ENCODE results near the gene NEDD9. TPM values are rescaled to one million over a fixed set of nuclear protein-coding genes. Genes with fewer than 3 reads are reported as not detected.

NEDD9 gene
- total RNA-seq, 1 experiment from 2014 or later = 1.2 TPM

- DNase-seq (ENCODE audit: low spot score) = no peak
Observed at GRCh38 chr6:11235062-11235461, 2.6 kb upstream of the NEDD9 start.

- no peak for DNase-seq (ENCODE audit: low spot score)
Observed at GRCh38 chr6:11233673-11234573, 1.5 kb upstream of the NEDD9 start.

GRCh38 chr6:11232770-11233626 lies 530 bp upstream of the NEDD9 start:
- no peak for DNase-seq (ENCODE audit: low spot score)

- no peak for DNase-seq (ENCODE audit: low spot score)
Observed at GRCh38 chr6:11231564-11232192, 790 bp downstream of the NEDD9 start.

DNA sequence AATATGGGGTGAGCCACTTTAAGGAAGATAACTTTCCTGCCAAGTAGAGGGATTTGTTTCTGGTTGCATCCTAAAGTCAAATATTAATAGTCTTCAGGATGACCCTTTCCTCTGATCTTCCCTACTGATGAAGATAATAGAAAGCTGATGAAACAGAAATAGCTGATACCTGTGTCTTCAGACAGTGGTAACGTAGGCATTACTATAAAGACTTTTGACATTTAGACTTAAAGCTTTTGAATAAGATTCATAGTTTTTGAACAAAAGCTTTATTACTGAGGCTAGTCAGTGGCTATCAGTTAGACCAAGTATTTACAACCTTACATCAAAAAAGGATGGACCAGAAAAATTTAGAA lies 1.4 kb downstream of the NEDD9 start:
- no peak for DNase-seq (ENCODE audit: low spot score)

DNA sequence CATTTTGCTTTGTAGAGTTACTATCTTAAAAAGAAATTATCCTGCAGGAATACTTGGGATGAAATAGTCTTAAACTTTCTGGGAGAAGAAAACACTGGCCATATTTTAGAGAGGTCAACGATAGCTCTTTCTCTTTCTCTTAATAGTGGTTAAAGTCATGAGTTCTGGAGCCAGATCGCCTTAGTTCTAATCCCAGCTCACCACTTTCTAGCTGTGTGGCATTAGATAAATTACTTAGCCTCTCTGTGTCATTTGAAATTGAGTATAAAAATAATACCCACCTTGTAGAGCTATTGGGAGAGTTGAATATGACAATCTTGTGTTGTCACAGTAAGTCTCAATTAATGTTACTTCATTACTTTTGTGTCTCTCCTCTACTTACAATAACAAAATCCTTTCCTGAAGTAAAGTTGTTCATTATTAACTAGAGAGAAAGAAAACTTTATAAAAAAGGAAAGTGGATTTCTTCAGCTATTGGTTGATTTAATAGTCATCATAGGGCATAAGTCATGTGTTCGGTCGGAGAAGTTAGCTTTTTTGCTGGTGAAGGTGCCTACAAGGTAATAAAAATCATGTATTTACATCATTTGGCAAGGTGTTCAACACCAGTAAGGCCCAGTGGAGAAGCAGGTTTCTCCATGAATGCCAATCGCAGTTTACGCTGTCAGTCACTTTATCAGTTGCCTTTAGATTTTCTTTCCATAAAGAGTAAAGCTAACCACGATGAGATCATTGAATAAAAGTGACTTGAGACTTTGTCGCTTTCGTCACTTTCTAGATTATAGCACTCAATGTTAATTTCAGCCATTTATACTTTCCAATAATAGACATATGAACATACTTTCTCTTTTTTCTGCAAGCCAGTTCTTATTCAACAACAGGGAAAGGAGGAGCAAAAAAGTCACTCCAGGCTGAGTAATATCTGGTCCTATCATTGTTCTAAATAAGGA lies 2.0 kb downstream of the NEDD9 start:
- no peak for DNase-seq (ENCODE audit: low spot score)

DNA sequence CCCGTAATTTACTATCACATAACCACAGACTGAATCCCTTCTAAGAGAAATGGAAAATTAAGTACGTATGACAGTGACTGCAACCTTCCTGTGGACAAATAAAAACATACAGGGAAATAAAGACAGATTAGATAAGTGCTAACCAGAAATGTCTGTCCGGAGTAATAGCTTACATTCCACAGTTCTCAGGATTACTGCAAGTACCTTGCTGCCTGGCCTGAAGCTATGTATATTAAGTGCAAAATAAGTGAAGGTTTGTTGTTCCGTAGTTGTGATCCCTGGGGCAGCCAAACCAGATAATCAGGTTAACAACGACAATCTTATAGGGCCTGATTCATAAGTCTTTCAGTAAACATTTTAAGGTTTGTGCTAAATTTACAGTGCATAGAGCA lies 2.8 kb downstream of the NEDD9 start:
- DNase-seq (ENCODE audit: low spot score) = no peak

DNA sequence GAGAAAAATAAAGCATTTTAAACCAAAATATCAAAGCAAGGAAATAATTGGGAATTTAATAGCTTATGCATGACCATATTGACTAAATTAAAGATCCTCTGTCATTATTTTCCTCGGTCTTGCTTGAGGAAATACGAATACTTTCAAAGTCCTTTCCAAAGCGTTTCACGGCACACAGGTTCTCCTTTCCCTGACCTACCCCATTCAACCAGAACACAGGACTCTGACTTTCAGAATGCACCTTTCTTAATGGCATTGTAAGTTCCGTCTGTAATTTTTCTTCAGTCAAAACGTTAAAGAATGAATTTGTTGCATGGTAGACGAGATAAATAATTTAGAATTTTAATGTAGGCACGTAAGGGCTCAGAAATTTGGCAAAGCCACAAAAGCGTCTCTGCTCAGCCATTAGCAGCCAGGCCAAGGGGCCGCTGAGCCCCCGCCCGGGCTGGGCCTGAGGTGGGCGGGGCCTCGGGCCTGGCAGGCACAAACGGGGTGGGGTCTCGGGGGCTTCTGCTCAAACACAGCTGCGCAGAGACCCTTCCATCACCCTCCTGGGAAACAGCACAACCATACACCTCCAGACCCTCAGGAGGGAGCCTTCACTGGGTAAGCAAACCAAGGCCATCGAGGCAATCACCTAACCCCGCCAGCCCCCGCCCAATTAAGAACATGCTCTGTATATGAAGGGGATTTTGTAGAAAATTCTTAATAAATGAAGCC lies 3.4 kb downstream of the NEDD9 start:
- no peak for DNase-seq (ENCODE audit: low spot score)

DNA sequence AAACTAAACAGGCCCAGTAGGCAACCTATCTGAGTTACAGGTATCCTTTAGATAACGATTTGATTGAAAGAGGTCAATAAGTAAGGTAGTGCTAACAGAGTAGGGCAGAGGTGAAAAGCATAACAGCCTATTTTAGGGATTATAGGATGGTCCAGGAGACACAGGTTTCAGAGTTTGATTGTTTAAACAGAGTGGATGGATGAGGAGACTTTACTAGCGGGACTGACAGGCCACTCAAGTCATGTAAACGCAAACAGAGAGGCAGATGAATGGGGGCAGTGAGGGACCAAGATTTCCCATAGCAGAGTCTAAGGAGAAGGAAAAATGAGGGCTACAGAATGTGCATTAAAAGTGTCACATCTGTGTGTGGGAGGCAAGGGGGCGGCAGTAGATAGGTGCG lies 4.8 kb downstream of the NEDD9 start:
- DNase-seq (ENCODE audit: low spot score) = no peak

DNA sequence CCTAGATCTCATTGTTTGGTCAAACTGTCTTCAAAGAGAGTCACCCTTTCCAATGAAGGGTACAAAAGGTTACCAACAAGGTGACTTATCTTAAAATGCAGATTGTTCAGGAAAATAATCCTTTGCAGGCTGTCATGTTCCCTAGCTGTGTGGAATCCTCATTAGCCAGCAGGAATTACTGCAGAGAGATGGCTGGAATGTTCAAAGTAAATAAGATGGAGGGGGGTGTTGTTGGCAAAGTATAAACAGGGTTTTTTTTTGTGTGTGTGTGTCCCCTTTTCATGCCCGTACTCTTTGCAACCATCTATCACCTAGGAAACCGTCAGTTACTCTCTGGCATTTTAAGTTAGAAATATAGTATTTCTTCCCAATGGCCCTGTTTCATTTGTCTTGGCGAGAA lies 6.5 kb downstream of the NEDD9 start:
- DNase-seq (ENCODE audit: low spot score) = no peak

- no peak for DNase-seq (ENCODE audit: low spot score)
Observed at GRCh38 chr6:11224966-11225463, 7.5 kb downstream of the NEDD9 start.

GRCh38 chr6:11224252-11224965 lies 8.1 kb downstream of the NEDD9 start:
- DNase-seq (ENCODE audit: low spot score) = no peak

GRCh38 chr6:11223286-11223864 lies 9.1 kb downstream of the NEDD9 start:
- DNase-seq (ENCODE audit: low spot score) = no peak

DNA sequence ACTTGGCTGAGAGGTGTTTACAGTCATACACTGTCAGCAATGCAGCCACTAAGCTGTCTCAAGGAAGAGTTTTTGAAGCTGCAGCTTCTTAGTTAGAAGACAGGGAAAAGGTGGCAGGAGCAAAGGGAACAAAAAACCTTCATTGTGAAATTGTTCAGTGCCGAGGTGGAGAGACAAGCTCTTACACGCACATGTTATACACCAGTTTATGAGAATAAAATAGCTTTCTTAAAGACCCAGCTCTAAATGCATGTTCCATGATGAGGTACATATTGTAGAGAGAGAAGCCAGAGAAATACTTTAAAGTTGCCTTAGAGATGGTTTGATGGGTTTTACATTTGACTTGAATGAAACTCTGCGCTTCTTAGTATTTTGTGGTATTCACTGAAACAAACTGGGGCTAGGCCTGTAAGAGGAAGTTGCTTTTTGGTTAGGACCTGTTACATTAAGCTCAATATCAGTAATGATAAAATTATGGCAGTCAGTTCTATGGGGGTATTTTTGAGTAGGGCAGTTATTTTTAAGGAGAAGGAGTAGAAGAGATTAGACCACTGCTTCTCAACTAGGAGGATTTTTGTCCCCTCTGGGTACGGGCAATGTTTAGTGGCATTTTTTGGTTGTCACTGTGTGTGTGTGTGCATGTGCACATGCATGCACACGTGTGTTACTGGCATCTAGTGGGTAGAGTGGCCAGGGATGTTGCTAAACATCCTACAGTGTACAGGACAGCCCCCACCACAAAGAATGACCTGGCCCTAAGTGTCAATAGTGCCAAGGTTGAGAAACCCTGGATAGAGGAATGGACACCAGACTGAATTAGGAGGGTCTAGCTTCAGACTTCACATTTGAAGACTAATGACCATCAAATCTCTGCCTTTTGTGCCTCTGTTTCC lies 9.8 kb downstream of the NEDD9 start:
- DNase-seq (ENCODE audit: low spot score) = no peak

DNA sequence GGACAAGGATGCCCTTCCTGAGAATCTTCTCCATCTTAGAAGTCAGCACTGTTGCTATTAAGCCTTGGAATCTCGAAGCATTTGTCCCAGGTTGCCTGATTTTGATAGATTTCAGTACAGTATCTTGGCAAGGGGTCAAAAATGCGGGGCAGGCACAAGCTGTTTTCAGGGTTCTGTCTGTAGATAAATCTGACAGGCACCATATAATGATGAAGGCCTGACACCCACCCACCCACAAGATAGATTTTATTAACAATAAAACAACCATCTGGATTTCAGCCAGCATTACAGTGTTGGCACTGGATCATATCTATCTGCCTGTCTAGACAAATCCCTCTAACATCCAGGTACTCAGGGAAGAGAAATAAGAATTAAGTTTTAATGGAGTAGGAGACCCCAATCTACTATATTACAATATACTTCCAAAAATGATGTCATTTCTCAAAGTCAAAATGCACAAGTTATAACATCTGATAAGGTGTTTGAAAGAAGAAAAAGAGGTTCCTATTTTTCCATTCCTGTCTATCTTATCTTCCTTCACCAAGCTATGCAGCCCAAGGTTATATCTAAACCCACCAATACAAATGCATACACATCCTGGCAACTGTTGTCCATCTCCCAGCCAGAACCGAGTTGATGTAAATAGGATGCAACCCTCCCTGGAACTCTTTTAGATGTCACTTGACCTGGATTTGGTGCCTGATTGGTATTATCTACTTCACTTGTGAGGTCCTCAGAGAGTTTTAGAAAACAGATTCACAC lies 10.7 kb downstream of the NEDD9 start:
- no peak for DNase-seq (ENCODE audit: low spot score)

DNA sequence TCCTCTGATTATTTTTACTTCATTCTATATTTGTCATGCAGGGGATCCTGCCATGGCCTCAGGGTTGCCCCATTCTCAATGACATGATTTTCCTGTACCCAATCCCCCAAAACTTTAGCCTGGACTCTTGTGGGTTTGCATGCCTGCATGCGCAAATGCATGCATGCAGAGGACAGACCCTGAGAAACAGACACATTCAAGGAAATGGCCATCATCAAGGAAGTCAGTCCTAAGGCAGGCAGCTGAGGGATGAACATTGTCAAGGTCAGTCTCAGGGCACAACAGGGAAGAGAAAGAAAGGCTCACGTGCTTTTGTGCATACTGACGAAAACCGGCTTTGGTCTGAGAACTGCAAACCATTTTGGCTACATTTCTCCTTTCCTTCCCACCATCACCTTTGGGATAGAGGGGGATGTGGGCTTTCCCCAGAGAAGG lies 13.1 kb downstream of the NEDD9 start:
- DNase-seq (ENCODE audit: low spot score) = no peak

Data from H4 (cell line).